ENCODE results near the gene ARSA.
A peak's percentile ranks its signal among the peaks of the same experiment; 100 is the strongest.
"Not testable (repeated sequence)": the region's sequence is repeated elsewhere in the genome, so short reads cannot be mapped to it uniquely, and the experiment has no call there.

The ARSA gene

GRCh38 chr22:50653256-50653655 lies 25.3 kb upstream of the ARSA start:
- DNase-seq: no peak

GRCh38 chr22:50643821-50644101 lies 15.8 kb upstream of the ARSA start:
- not testable (repeated sequence) for DNase-seq

GRCh38 chr22:50643021-50643820 lies 15.3 kb upstream of the ARSA start:
- DNase-seq: not testable (repeated sequence)

GRCh38 chr22:50641696-50642607 lies 14.0 kb upstream of the ARSA start:
- DNase-seq: no peak

- DNase-seq: no peak
Measured at GRCh38 chr22:50640857-50641647, 13.1 kb upstream of the ARSA start.

- not testable (repeated sequence) for DNase-seq
Measured at GRCh38 chr22:50640296-50640695, 12.3 kb upstream of the ARSA start.

- DNase-seq: no peak
Measured at GRCh38 chr22:50635591-50635990, 7.6 kb upstream of the ARSA start.

- no peak for DNase-seq
Measured at GRCh38 chr22:50633771-50634170, 5.8 kb upstream of the ARSA start.

GRCh38 chr22:50633086-50633485 lies 5.1 kb upstream of the ARSA start:
- DNase-seq: no peak

- peak in 1 of 2 experiments; percentile 32 for DNase-seq
Measured at GRCh38 chr22:50630376-50630775, 2.4 kb upstream of the ARSA start.

GRCh38 chr22:50628543-50629134 lies 687 bp upstream of the ARSA start:
- DNase-seq: no peak

GRCh38 chr22:50626850-50627641 lies 906 bp downstream of the ARSA start:
- no peak for DNase-seq

GRCh38 chr22:50626314-50626849 lies 1.6 kb downstream of the ARSA start:
- no peak for DNase-seq

- no peak for DNase-seq
Measured at GRCh38 chr22:50625568-50626313, 2.2 kb downstream of the ARSA start.

- no peak for DNase-seq
Measured at GRCh38 chr22:50625131-50625567, 2.8 kb downstream of the ARSA start.

GRCh38 chr22:50624347-50625130 lies 3.4 kb downstream of the ARSA start:
- no peak for DNase-seq

GRCh38 chr22:50622723-50623327 lies 5.1 kb downstream of the ARSA start:
- peak; percentile 88 to 92 for DNase-seq

- DNase-seq: no peak
Measured at GRCh38 chr22:50621948-50622722, 5.8 kb downstream of the ARSA start.
